Measurements from ENCODE around the gene LGR6.

GRCh38 chr1:202200669-202201068, 7.1 kb downstream of the LGR6 start:
- TF ChIP-seq POLR2A (IDR thresholded peaks at IDR 0.05) (no peak), CTCF (IDR thresholded peaks at IDR 0.05) (no peak), EP300 (IDR thresholded peaks at IDR 0.05) (no peak)

Data from gastroesophageal sphincter (tissue), 3 donors.